Stomach (tissue), 19 donors: Measurements from ENCODE around the gene MYBL2. TPM values are rescaled to one million over a fixed set of nuclear protein-coding genes. Genes with fewer than 3 reads are reported as not detected.

Experiments
- DNase-seq, 2 donors: peaks; one replicate each; pipeline versions ENCODE4 v3.0.0 to v3.0.0-alpha.2; 2013 to 2019
- H3K27ac ChIP-seq, 5 donors: fragments of 200-600 bp in 4 of 5; sonication (generic) in 4 of 5; one replicate each; pipeline ENCODE4 v1.5.1; 2013 to 2019; ENCODE audit warnings: mild to moderate bottlenecking in 1 of 5, moderate library complexity in 1 of 5
- H3K27me3 ChIP-seq, 3 donors: fragments of 200-600 bp; sonication (generic); one replicate each; pipeline ENCODE4 v1.5.1; 2017 to 2019; ENCODE audit warnings: mixed run types in 1 of 3
- H3K36me3 ChIP-seq, 4 donors: fragments of 200-600 bp; sonication (generic); 1 replicate in 3 of 4; 2 replicates in 1 of 4; pipeline ENCODE4 v1.5.1; 2016 to 2019
- H3K4me1 ChIP-seq, 4 donors: fragments of 200-600 bp; sonication (generic); one replicate each; pipeline ENCODE4 v1.5.1; 2016 to 2019
- H3K4me3 ChIP-seq, 4 donors: fragments of 200-600 bp; sonication (generic) in 3 of 4; one replicate each; pipeline ENCODE4 v1.5.1; 2016 to 2019; ENCODE audit warnings: mild to moderate bottlenecking in 1 of 4
- H3K9me3 ChIP-seq, 4 donors: fragments of 200-600 bp; sonication (generic); one replicate each; pipeline ENCODE4 v1.5.1; 2016 to 2019
- CTCF ChIP-seq, 7 experiments: fragments of 450-650 bp in 4 of 7; fragments of 200-600 bp in 3 of 7; sonication (generic) in 3 of 7; IDR thresholded peaks; one replicate each; pipeline ENCODE4 v1.5.1; 2016 to 2019; ENCODE audit warnings: antibody characterized with exemption in 7 of 7, control low read depth in 2 of 7, mild to moderate bottlenecking in 1 of 7
- EP300 ChIP-seq: sonication (generic); formaldehyde crosslinking; IDR thresholded peaks from one replicate; pipeline ENCODE4 v1.6.1; 2017; ENCODE audit warnings: antibody characterized with exemption
- POLR2A ChIP-seq, 4 donors: fragments of 450-650 bp; IDR thresholded peaks; one replicate each; pipeline ENCODE4 v1.6.1; 2016; ENCODE audit warnings: antibody characterized with exemption in 4 of 4, control low read depth in 2 of 4, mild to moderate bottlenecking in 1 of 4, moderate library complexity in 1 of 4
- POLR2AphosphoS5 ChIP-seq, 3 donors: sonication (generic); formaldehyde crosslinking; IDR thresholded peaks; one replicate each; pipeline ENCODE4 v1.6.1; 2016; ENCODE audit warnings: antibody characterized with exemption in 3 of 3
- WGBS, 5 donors: extraction: QIAGEN DNeasy Blood & Tissue Kit in 3 of 5; methylation state at CpG; one replicate each; pipeline versions ENCODE4 v1.1.5 to v1.1.7; 2013 to 2018; 5-methylcytosine and 5-hydroxymethylcytosine counted together
- intact Hi-C: fragments of 100-400 bp; cut with DNase I; formaldehyde crosslinking; loops from one replicate; pipeline ENCODE4 v1.15.1; 2023; ENCODE audit warnings: low total_unique reads
- long read RNA-seq, 10 donors: transcript quantifications; one replicate each; lab custom pipeline, GENCODE V29; 2026
- polyA plus RNA-seq, 3 donors: library from polyadenylated mRNA; stranded (reverse); fragments of 200-250 nt; gene quantifications; one replicate each; pipeline ENCODE4 v1.2.3, GENCODE V29; 2013
- total RNA-seq, 5 donors: library from RNA; depleted of rRNA; stranded (reverse); fragments of >200 nt; gene quantifications; one replicate each; pipeline versions ENCODE4 v1.1.0 to v1.2.3, GENCODE V29; 2014 to 2016
- donor health status: healthy with polysubstance abuse.
- donor health status: Bipolar disorder and iron deficiency.
- donor health status: healthy.

Gene MYBL2
- total RNA-seq (10 to 100 TPM in 1 of 5 donors, 1 to 10 TPM in 4; 4.3 to 25.1 (median 5.8) TPM), polyA plus RNA-seq (1 to 10 TPM; 4.1 to 9.5 (median 6.4) TPM)
- long read RNA-seq, donor 1, partial matches to known transcripts: 0 of 1 reads
- long read RNA-seq, donor 1, other reads (novel, unspliced or antisense): 0 of 1 reads
- long read RNA-seq, donor 2, partial matches to known transcripts: 0 of 2 reads
- long read RNA-seq, donor 2, other reads (novel, unspliced or antisense): 0 of 2 reads
- long read RNA-seq, donor 3: 0 reads
- long read RNA-seq, donor 4: 0 reads
- long read RNA-seq, donor 5: 0 reads
- long read RNA-seq, donor 6, partial matches to known transcripts: 0 of 4 reads
- long read RNA-seq, donor 6, other reads (novel, unspliced or antisense): 0 of 4 reads
- long read RNA-seq, donor 7: 0 reads
- long read RNA-seq, donor 8: 0 reads
- long read RNA-seq, donor 9, partial matches to known transcripts: 0 of 2 reads
- long read RNA-seq, donor 9, other reads (novel, unspliced or antisense): 0 of 2 reads
- long read RNA-seq, donor 10, partial matches to known transcripts: 0 of 1 reads
- long read RNA-seq, donor 10, other reads (novel, unspliced or antisense): 0 of 1 reads

GRCh38 chr20:43666376-43667328, at the start of gene MYBL2:
Gene MYBL2 (plus strand): TSS chr20:43667114. CDS start chr20:43667284, 170 bp downstream.
- Histone ChIP-seq H3K4me3 (peak within 1 kb of the TSS; percentile 27 to 58 (median 45)), H3K27ac (peak within 1 kb of the TSS in 1 of 5 donors; percentile 37), H3K27me3 (peaks cover 12 to 61% (median 24%) of the 10 kb centered on the region in 3 donors), H3K9me3 (no peaks in the 10 kb centered on the region), H3K4me1 (peaks cover 11 to 25% (median 16%) of the 10 kb centered on the region in 4 donors), H3K36me3 (no peaks in the 10 kb centered on the region)
- no peak for TF ChIP-seq POLR2A (IDR thresholded peaks at IDR 0.05)
- TF ChIP-seq CTCF (IDR thresholded peaks at IDR 0.05): no peak
- TF ChIP-seq EP300: no peak
- no peak for TF ChIP-seq POLR2AphosphoS5 (IDR thresholded peaks at IDR 0.05)
- WGBS, 5 donors: 9 to 38% (median 12%) methylated on average over 18 to 90 of the region's 90 CpGs
- DNase-seq: peak; percentile 66 to 87
- intact Hi-C loops: no loop called here

GRCh38 chr20:43631598-43631997, 35.3 kb upstream of the MYBL2 start:
- H3K4me1 ChIP-seq: no peaks in the 10 kb centered on the region
- DNase-seq: no peak
- no peak overlapping the region for H3K27ac ChIP-seq
- 94 to 99% (median 96%) methylated on average over 8 of the region's 8 CpGs for WGBS, 5 donors
- TF ChIP-seq EP300 (no peak), POLR2A (IDR thresholded peaks at IDR 0.05) (no peak), POLR2AphosphoS5 (IDR thresholded peaks at IDR 0.05) (no peak), CTCF (IDR thresholded peaks at IDR 0.05) (no peak)
- no peaks in the 10 kb centered on the region for H3K9me3 ChIP-seq
- H3K27me3 ChIP-seq: no peaks in the 10 kb centered on the region
- intact Hi-C loops: no loop called here
- H3K4me3 ChIP-seq: no peak overlapping the region
- H3K36me3 ChIP-seq: peaks cover 11 to 95% (median 86%) of the 10 kb centered on the region in 4 donors

GRCh38 chr20:43636429-43636828, 30.5 kb upstream of the MYBL2 start:
- H3K36me3 ChIP-seq: peaks cover 29 to 95% (median 89%) of the 10 kb centered on the region in 4 donors
- TF ChIP-seq POLR2AphosphoS5 (IDR thresholded peaks at IDR 0.05) (no peak), POLR2A (IDR thresholded peaks at IDR 0.05) (no peak), EP300 (no peak), CTCF (IDR thresholded peaks at IDR 0.05) (no peak)
- H3K27ac ChIP-seq: no peak overlapping the region
- intact Hi-C loops: no loop called here
- 93 to 98% (median 95%) methylated on average over 2 of the region's 2 CpGs for WGBS, 5 donors
- H3K4me3 ChIP-seq: no peak overlapping the region
- no peaks in the 10 kb centered on the region for H3K9me3 ChIP-seq
- no peaks in the 10 kb centered on the region for H3K27me3 ChIP-seq
- H3K4me1 ChIP-seq: no peaks in the 10 kb centered on the region
- DNase-seq: no peak

- TF ChIP-seq POLR2A (IDR thresholded peaks at IDR 0.05): no peak
- no peak for TF ChIP-seq CTCF (IDR thresholded peaks at IDR 0.05)
- TF ChIP-seq POLR2AphosphoS5 (IDR thresholded peaks at IDR 0.05): no peak
- no peak for TF ChIP-seq EP300
- no peak for DNase-seq
- intact Hi-C loops: no loop called here
- Histone ChIP-seq H3K36me3 (peaks cover 27 to 90% (median 79%) of the 10 kb centered on the region in 4 donors), H3K27ac (no peak overlapping the region), H3K4me3 (no peak overlapping the region), H3K27me3 (no peaks in the 10 kb centered on the region), H3K9me3 (no peaks in the 10 kb centered on the region), H3K4me1 (no peaks in the 10 kb centered on the region)
- WGBS, 5 donors: 92 to 97% (median 96%) methylated on average over 4 of the region's 4 CpGs
Measured at GRCh38 chr20:43642548-43642947, 24.4 kb upstream of the MYBL2 start.
